Liver (tissue), 9 donors: ENCODE data around the gene BMPER. TPM values are rescaled to one million over a fixed set of nuclear protein-coding genes. Genes with fewer than 3 reads are reported as not detected.

Source experiments
- DNase-seq: peaks from one replicate; pipeline ENCODE4 v3.0.0-alpha.2; 2017; ENCODE audit warnings: low spot score
- H3K27ac ChIP-seq, 2 donors: one replicate each; pipeline ENCODE4 v1.7.0; 2013; ENCODE audit warnings: inconsistent platforms in 2 of 2, low read length in 2 of 2, control low read depth in 1 of 2, low read depth in 1 of 2, mild to moderate bottlenecking in 1 of 2
- H3K27me3 ChIP-seq, 4 donors: one replicate each; pipeline versions ENCODE4 v1.6.1 to v1.7.0; 2013; ENCODE audit warnings: low read length in 3 of 4, inconsistent platforms in 1 of 4, mild to moderate bottlenecking in 1 of 4, moderate library complexity in 1 of 4; ENCODE audit not compliant: control insufficient read depth in 4 of 4, insufficient read depth in 4 of 4
- H3K36me3 ChIP-seq, 4 donors: one replicate each; pipeline versions ENCODE4 v1.6.1 to v1.7.0; 2013; ENCODE audit warnings: low read length in 3 of 4, mild to moderate bottlenecking in 3 of 4, low read depth in 1 of 4, moderate library complexity in 1 of 4; ENCODE audit not compliant: control insufficient read depth in 4 of 4, insufficient read depth in 3 of 4
- H3K4me1 ChIP-seq, 4 donors: one replicate each; pipeline versions ENCODE4 v1.6.1 to v1.7.0; 2013; ENCODE audit warnings: low read length in 3 of 4, mild to moderate bottlenecking in 3 of 4, moderate library complexity in 1 of 4; ENCODE audit not compliant: control insufficient read depth in 4 of 4, insufficient read depth in 4 of 4
- H3K4me3 ChIP-seq, 3 donors: one replicate each; pipeline versions ENCODE4 v1.6.1 to v1.7.0; 2013; ENCODE audit warnings: low read length in 3 of 3, control low read depth in 1 of 3, low read depth in 1 of 3, mild to moderate bottlenecking in 1 of 3
- H3K9ac ChIP-seq, 2 donors: one replicate each; pipeline ENCODE4 v1.7.0; 2013; ENCODE audit warnings: low read length in 2 of 2, mild to moderate bottlenecking in 2 of 2, moderate library complexity in 2 of 2, control low read depth in 1 of 2, low read depth in 1 of 2
- H3K9me3 ChIP-seq, 4 donors: one replicate each; pipeline versions ENCODE4 v1.6.1 to v1.7.0; 2013; ENCODE audit warnings: low read length in 3 of 4; ENCODE audit not compliant: control insufficient read depth in 4 of 4
- ATF3 ChIP-seq: IDR thresholded peaks from 2 replicates; pipeline ENCODE4 v1.6.1; 2016; ENCODE audit warnings: antibody characterized with exemption
- CTCF ChIP-seq: fragments of 150-350 bp; IDR thresholded peaks from 2 replicates; pipeline ENCODE4 v1.5.1; 2017; ENCODE audit warnings: improper control_type of control experiment, low read depth, low read length; ENCODE audit not compliant: missing input control
- FOXA1 ChIP-seq: IDR thresholded peaks from 2 replicates; pipeline ENCODE4 v1.6.1; 2016; ENCODE audit warnings: antibody characterized with exemption
- FOXA2 ChIP-seq: IDR thresholded peaks from 2 replicates; pipeline ENCODE4 v1.6.1; 2016; ENCODE audit warnings: antibody characterized with exemption
- GABPA ChIP-seq, 2 donors: IDR thresholded peaks in 1 of 2; conservative IDR thresholded peaks in 1 of 2; 2 replicates each; pipeline ENCODE4 v1.6.1; 2016; ENCODE audit warnings: antibody characterized with exemption in 2 of 2, mild to moderate bottlenecking in 1 of 2, moderate library complexity in 1 of 2
- HNF4A ChIP-seq, 2 donors: conservative IDR thresholded peaks; 2 replicates each; pipeline ENCODE4 v1.6.1; 2016; ENCODE audit warnings: antibody characterized with exemption in 2 of 2, mild to moderate bottlenecking in 2 of 2
- JUND ChIP-seq, 2 donors: IDR thresholded peaks; 2 replicates each; pipeline ENCODE4 v1.6.1; 2016; ENCODE audit warnings: antibody characterized with exemption in 2 of 2
- NR2F2 ChIP-seq: IDR thresholded peaks from 2 replicates; pipeline ENCODE4 v1.6.1; 2016; ENCODE audit warnings: antibody characterized with exemption
- RAD21 ChIP-seq, 2 donors: IDR thresholded peaks; 2 replicates each; pipeline ENCODE4 v1.6.1; 2016; ENCODE audit warnings: antibody characterized with exemption in 2 of 2, mild to moderate bottlenecking in 2 of 2
- REST ChIP-seq: IDR thresholded peaks from 2 replicates; pipeline ENCODE4 v1.6.1; 2016; ENCODE audit warnings: antibody characterized with exemption, mild to moderate bottlenecking
- RXRA ChIP-seq, 2 donors: IDR thresholded peaks; 2 replicates each; pipeline ENCODE4 v1.6.1; 2017 to 2018; ENCODE audit warnings: antibody characterized with exemption in 2 of 2, mild to moderate bottlenecking in 1 of 2
- SP1 ChIP-seq: IDR thresholded peaks from 2 replicates; pipeline ENCODE4 v1.6.1; 2018; ENCODE audit warnings: antibody characterized with exemption, mild to moderate bottlenecking
- TAF1 ChIP-seq: conservative IDR thresholded peaks from 2 replicates; pipeline ENCODE4 v1.6.1; 2016; ENCODE audit warnings: antibody characterized with exemption, mild to moderate bottlenecking
- YY1 ChIP-seq: IDR thresholded peaks from 2 replicates; pipeline ENCODE4 v1.6.1; 2016; ENCODE audit warnings: antibody characterized with exemption, mild to moderate bottlenecking
- ZBTB33 ChIP-seq: IDR thresholded peaks from 2 replicates; pipeline ENCODE4 v1.6.1; 2016; ENCODE audit warnings: antibody characterized with exemption
- WGBS: extraction: QIAGEN DNeasy Blood & Tissue Kit; methylation state at CpG from one replicate; pipeline ENCODE4 v1.1.7; 2013; 5-methylcytosine and 5-hydroxymethylcytosine counted together
- polyA plus RNA-seq, 2 donors: library from polyadenylated mRNA; stranded (reverse) in 1 of 2; unstranded in 1 of 2; fragments of 200-250 nt in 1 of 2; fragments of >200 nt in 1 of 2; fragmentation: Nextera tagmentation in 1 of 2; extraction: Ambion mirVana in 1 of 2; gene quantifications; one replicate each; pipeline versions ENCODE4 v1.2.1 to v1.2.3, GENCODE V29; 2013 to 2015
- total RNA-seq, 2 donors: library from RNA; depleted of rRNA; stranded (reverse); fragments of >200 nt; gene quantifications; one replicate each; pipeline ENCODE4 v1.2.3, GENCODE V29; 2014
- donor health status: healthy.
- donor health status: healthy.
- donor health status: healthy.
- donor health status: healthy.
- donor health status: healthy.

The BMPER gene
- total and polyA plus RNA-seq, 4 donors: 4.0 to 8.5 (median 6.2) TPM

- TF ChIP-seq TAF1: no peak
- TF ChIP-seq HNF4A (conservative IDR thresholded peaks at IDR 0.05): no peak
- TF ChIP-seq CTCF: no peak
- TF ChIP-seq YY1: no peak
- TF ChIP-seq FOXA2: no peak
- TF ChIP-seq SP1: no peak
- TF ChIP-seq ATF3: no peak
- DNase-seq: no peak
- H3K27ac ChIP-seq: no peak overlapping the region
- H3K36me3 ChIP-seq: no peaks in the 10 kb centered on the region
- peaks cover 0 to 4% (median 0%) of the 10 kb centered on the region in 4 donors for H3K27me3 ChIP-seq
- no peaks in the 10 kb centered on the region for H3K9me3 ChIP-seq
- no peak overlapping the region for H3K9ac ChIP-seq
- H3K4me3 ChIP-seq: no peak overlapping the region
- whole genome bisulfite sequencing: 72% methylated on average over 6 of the region's 6 CpGs
- H3K4me1 ChIP-seq: no peaks in the 10 kb centered on the region
Measured at GRCh38 chr7:33979300-33979806, 74.0 kb downstream of the BMPER start.

- no peaks in the 10 kb centered on the region for H3K36me3 ChIP-seq
- no peak for DNase-seq
- H3K4me1 ChIP-seq: no peaks in the 10 kb centered on the region
- H3K27ac ChIP-seq: no peak overlapping the region
- no peak overlapping the region for H3K4me3 ChIP-seq
- 71% methylated on average over 8 of the region's 8 CpGs for WGBS
- H3K9me3 ChIP-seq: no peaks in the 10 kb centered on the region
- no peak for TF ChIP-seq RAD21 (IDR thresholded peaks at IDR 0.05)
- TF ChIP-seq REST: no peak
- no peak for TF ChIP-seq JUND (IDR thresholded peaks at IDR 0.05)
- TF ChIP-seq FOXA2: no peak
- TF ChIP-seq ATF3: no peak
- TF ChIP-seq ZBTB33: no peak
- no peak for TF ChIP-seq RXRA (IDR thresholded peaks at IDR 0.05)
- TF ChIP-seq NR2F2: no peak
- no peak for TF ChIP-seq FOXA1
- no peak for TF ChIP-seq GABPA (IDR thresholded peaks at IDR 0.05 in 1 of 2, conservative IDR thresholded peaks at IDR 0.05 in 1 of 2)
- TF ChIP-seq HNF4A (conservative IDR thresholded peaks at IDR 0.05): no peak
- H3K27me3 ChIP-seq: peaks cover 0 to 4% (median 0%) of the 10 kb centered on the region in 4 donors
- H3K9ac ChIP-seq: no peak overlapping the region
Measured at GRCh38 chr7:33979807-33980355, 74.5 kb downstream of the BMPER start.
